H1 (cell line): ENCODE results near the gene NEBL.
A peak's percentile ranks its signal among the peaks of the same experiment; 100 is the strongest.

ENCODE experiments used
- BCL11A ChIP-seq, 2 experiments: IDR thresholded peaks; one replicate each; pipeline ENCODE4 v1.6.1; 2011; ENCODE audit warnings: low read depth in 2 of 2, low read length in 2 of 2, mild to moderate bottlenecking in 2 of 2
- EP300 ChIP-seq, 2 experiments: IDR thresholded peaks; 1 replicate in 1 of 2; 2 replicates in 1 of 2; pipeline ENCODE4 v1.6.1; 2011 to 2012; ENCODE audit warnings: low read depth in 2 of 2, low read length in 2 of 2, mild to moderate bottlenecking in 2 of 2, borderline replicate concordance in 1 of 2, inconsistent platforms in 1 of 2, moderate library complexity in 1 of 2
- EZH2 ChIP-seq: fragments of 200-600 bp; sonication (generic); IDR thresholded peaks from 2 replicates; pipeline ENCODE4 v1.7.1; 2012; ENCODE audit warnings: low read depth, mild to moderate bottlenecking, moderate library complexity, low read length, inconsistent platforms; ENCODE audit not compliant: severe bottlenecking
- HDAC2 ChIP-seq, 2 experiments: fragments of 300-600 bp in 1 of 2; sonication (generic) in 1 of 2; IDR thresholded peaks; 2 replicates each; pipeline ENCODE4 v1.6.1; 2011 to 2012; ENCODE audit warnings: low read depth in 2 of 2, low read length in 2 of 2, mild to moderate bottlenecking in 2 of 2, moderate library complexity in 2 of 2, borderline replicate concordance in 1 of 2, inconsistent platforms in 1 of 2
- POLR2A ChIP-seq, 2 experiments: IDR thresholded peaks; 1 replicate in 1 of 2; 2 replicates in 1 of 2; pipeline ENCODE4 v1.6.1; 2011; ENCODE audit warnings: low read depth in 2 of 2, low read length in 2 of 2, mild to moderate bottlenecking in 2 of 2; ENCODE audit errors: control extremely low read depth in 1 of 2
- POLR2AphosphoS5 ChIP-seq: IDR thresholded peaks from 2 replicates; pipeline ENCODE4 v1.6.1; 2011; ENCODE audit warnings: low read depth, low read length
- RAD21 ChIP-seq, 2 experiments: IDR thresholded peaks in 1 of 2; conservative IDR thresholded peaks in 1 of 2; 2 replicates each; pipeline ENCODE4 v1.6.1; 2011; ENCODE audit warnings: low read depth in 2 of 2, low read length in 2 of 2, improper control_type of control experiment in 1 of 2, inconsistent platforms in 1 of 2, mild to moderate bottlenecking in 1 of 2, moderate library complexity in 1 of 2
- SIRT6 ChIP-seq: IDR thresholded peaks from one replicate; pipeline ENCODE4 v1.7.1; 2012; ENCODE audit warnings: low read length, inconsistent platforms
- TF ChIP-seq, protein P1 (sequence below): IDR thresholded peaks from 2 replicates; pipeline ENCODE4 v1.6.1; 2011; ENCODE audit warnings: low read length, improper control_type of control experiment
- TF ChIP-seq, protein P2 (sequence below), 3 experiments: IDR thresholded peaks; 1 replicate in 2 of 3; 2 replicates in 1 of 3; pipeline versions ENCODE4 v1.5.1 to v1.6.1; 2011; ENCODE audit warnings: low read length in 3 of 3, mild to moderate bottlenecking in 3 of 3, inconsistent platforms in 2 of 3, low read depth in 1 of 3, moderate library complexity in 1 of 3; ENCODE audit not compliant: insufficient read depth in 1 of 3; ENCODE audit errors: control extremely low read depth in 1 of 3
- TF ChIP-seq, protein P3 (sequence below): IDR thresholded peaks from 2 replicates; pipeline ENCODE4 v1.6.1; 2012; ENCODE audit warnings: inconsistent platforms
- TF ChIP-seq, protein P4 (sequence below): IDR thresholded peaks from 2 replicates; pipeline ENCODE4 v1.6.1; 2011; ENCODE audit warnings: low read depth, mild to moderate bottlenecking, low read length; ENCODE audit not compliant: insufficient read depth

DNA sequence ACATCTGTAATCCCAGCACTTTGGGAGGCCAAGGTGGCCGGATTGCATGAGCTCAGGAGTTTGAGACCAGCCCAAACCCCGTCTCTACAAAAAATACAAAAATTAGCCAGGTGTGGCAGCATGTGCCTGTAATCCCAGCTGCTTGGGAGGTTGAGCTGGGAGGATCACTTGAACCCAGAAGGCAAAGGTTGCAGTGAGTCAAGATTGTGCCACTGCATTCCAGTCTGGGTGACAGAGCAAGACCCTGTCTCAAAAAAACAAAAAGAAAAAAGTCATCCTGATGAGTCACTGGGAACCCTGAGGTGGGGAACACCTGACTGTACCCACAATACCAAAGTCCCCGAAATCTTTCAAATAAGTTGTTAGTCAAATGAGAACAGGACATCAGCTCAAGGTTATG is 80.0 kb downstream of the NEBL start:
- TF ChIP-seq, protein P1, sequence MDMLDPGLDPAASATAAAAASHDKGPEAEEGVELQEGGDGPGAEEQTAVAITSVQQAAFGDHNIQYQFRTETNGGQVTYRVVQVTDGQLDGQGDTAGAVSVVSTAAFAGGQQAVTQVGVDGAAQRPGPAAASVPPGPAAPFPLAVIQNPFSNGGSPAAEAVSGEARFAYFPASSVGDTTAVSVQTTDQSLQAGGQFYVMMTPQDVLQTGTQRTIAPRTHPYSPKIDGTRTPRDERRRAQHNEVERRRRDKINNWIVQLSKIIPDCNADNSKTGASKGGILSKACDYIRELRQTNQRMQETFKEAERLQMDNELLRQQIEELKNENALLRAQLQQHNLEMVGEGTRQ: no peak
- TF ChIP-seq, protein P2, sequence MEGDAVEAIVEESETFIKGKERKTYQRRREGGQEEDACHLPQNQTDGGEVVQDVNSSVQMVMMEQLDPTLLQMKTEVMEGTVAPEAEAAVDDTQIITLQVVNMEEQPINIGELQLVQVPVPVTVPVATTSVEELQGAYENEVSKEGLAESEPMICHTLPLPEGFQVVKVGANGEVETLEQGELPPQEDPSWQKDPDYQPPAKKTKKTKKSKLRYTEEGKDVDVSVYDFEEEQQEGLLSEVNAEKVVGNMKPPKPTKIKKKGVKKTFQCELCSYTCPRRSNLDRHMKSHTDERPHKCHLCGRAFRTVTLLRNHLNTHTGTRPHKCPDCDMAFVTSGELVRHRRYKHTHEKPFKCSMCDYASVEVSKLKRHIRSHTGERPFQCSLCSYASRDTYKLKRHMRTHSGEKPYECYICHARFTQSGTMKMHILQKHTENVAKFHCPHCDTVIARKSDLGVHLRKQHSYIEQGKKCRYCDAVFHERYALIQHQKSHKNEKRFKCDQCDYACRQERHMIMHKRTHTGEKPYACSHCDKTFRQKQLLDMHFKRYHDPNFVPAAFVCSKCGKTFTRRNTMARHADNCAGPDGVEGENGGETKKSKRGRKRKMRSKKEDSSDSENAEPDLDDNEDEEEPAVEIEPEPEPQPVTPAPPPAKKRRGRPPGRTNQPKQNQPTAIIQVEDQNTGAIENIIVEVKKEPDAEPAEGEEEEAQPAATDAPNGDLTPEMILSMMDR (IDR thresholded peaks at IDR 0.05; ENCODE audit: control extremely low read depth in 1 of 3, insufficient read depth in 1 of 3, low read depth in 1 of 3, low read length in 3 of 3): no peak
- TF ChIP-seq, protein P3, sequence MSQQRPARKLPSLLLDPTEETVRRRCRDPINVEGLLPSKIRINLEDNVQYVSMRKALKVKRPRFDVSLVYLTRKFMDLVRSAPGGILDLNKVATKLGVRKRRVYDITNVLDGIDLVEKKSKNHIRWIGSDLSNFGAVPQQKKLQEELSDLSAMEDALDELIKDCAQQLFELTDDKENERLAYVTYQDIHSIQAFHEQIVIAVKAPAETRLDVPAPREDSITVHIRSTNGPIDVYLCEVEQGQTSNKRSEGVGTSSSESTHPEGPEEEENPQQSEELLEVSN: no peak
- TF ChIP-seq SIRT6 (no peak), POLR2AphosphoS5 (no peak), HDAC2 (IDR thresholded peaks at IDR 0.05; ENCODE audit: borderline replicate concordance in 1 of 2, low read depth in 2 of 2, low read length in 2 of 2) (no peak), EP300 (IDR thresholded peaks at IDR 0.05; ENCODE audit: borderline replicate concordance in 1 of 2, low read depth in 2 of 2, low read length in 2 of 2) (no peak), BCL11A (IDR thresholded peaks at IDR 0.05; ENCODE audit: low read depth in 2 of 2, low read length in 2 of 2) (no peak), EZH2 (no peak), RAD21 (IDR thresholded peaks at IDR 0.05 in 1 of 2, conservative IDR thresholded peaks at IDR 0.05 in 1 of 2; ENCODE audit: low read depth in 2 of 2, low read length in 2 of 2) (peak in 1 of 2 experiments; percentile 18; a peak in 1 of 4 replicates), POLR2A (IDR thresholded peaks at IDR 0.05; ENCODE audit: control extremely low read depth in 1 of 2, low read depth in 2 of 2, low read length in 2 of 2) (no peak)
- TF ChIP-seq, protein P4, sequence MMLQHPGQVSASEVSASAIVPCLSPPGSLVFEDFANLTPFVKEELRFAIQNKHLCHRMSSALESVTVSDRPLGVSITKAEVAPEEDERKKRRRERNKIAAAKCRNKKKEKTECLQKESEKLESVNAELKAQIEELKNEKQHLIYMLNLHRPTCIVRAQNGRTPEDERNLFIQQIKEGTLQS: no peak
